ENCODE results near the gene EXOC4.

GRCh38 chr7:133299676-133300075 is 46.8 kb downstream of the EXOC4 start:
- TF ChIP-seq, protein P1, sequence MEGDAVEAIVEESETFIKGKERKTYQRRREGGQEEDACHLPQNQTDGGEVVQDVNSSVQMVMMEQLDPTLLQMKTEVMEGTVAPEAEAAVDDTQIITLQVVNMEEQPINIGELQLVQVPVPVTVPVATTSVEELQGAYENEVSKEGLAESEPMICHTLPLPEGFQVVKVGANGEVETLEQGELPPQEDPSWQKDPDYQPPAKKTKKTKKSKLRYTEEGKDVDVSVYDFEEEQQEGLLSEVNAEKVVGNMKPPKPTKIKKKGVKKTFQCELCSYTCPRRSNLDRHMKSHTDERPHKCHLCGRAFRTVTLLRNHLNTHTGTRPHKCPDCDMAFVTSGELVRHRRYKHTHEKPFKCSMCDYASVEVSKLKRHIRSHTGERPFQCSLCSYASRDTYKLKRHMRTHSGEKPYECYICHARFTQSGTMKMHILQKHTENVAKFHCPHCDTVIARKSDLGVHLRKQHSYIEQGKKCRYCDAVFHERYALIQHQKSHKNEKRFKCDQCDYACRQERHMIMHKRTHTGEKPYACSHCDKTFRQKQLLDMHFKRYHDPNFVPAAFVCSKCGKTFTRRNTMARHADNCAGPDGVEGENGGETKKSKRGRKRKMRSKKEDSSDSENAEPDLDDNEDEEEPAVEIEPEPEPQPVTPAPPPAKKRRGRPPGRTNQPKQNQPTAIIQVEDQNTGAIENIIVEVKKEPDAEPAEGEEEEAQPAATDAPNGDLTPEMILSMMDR (IDR thresholded peaks at IDR 0.05): no peak
- TF ChIP-seq POLR2A (IDR thresholded peaks at IDR 0.05; ENCODE audit: low read depth): no peak
